ENCODE results near the gene CHRNA3.

The CHRNA3 gene

GRCh38 chr15:78550815-78551214 lies 70.0 kb downstream of the CHRNA3 start:
- no peak for DNase-seq

- DNase-seq, result no peak
Observed at GRCh38 chr15:78550194-78550593, 70.6 kb downstream of the CHRNA3 start.
